Limb (tissue), 2 donors: Measurements from ENCODE around the gene GSG1L.

Experiments used
- DNase-seq, 2 donors: peaks; one replicate each; pipeline ENCODE4 v3.0.0-alpha.2; 2016; ENCODE audit errors: extremely low spot score in 2 of 2

The GSG1L gene

GRCh38 chr16:28063591-28064061, at the start of gene GSG1L:
GSG1L (minus strand) TSS chr16:28063714; CDS start chr16:28063424, 290 bp downstream.
- DNase-seq: peak in 1 of 2 donors; percentile 53

GRCh38 chr16:28112908-28113307, 49.4 kb upstream of the GSG1L start:
- DNase-seq: no peak

GRCh38 chr16:28110977-28111376, 47.5 kb upstream of the GSG1L start:
- DNase-seq: no peak

GRCh38 chr16:28110479-28110878, 47.0 kb upstream of the GSG1L start:
- DNase-seq: no peak

GRCh38 chr16:28110074-28110473, 46.6 kb upstream of the GSG1L start:
- no peak for DNase-seq

GRCh38 chr16:28108590-28109247, 45.2 kb upstream of the GSG1L start:
- DNase-seq: no peak

- no peak for DNase-seq
Observed at GRCh38 chr16:28107232-28107631, 43.7 kb upstream of the GSG1L start.

- DNase-seq: no peak
Observed at GRCh38 chr16:28106467-28107215, 43.1 kb upstream of the GSG1L start.

- no peak for DNase-seq
Observed at GRCh38 chr16:28105954-28106353, 42.4 kb upstream of the GSG1L start.

GRCh38 chr16:28105297-28105696, 41.8 kb upstream of the GSG1L start:
- DNase-seq: no peak

- no peak for DNase-seq
Observed at GRCh38 chr16:28104404-28104803, 40.9 kb upstream of the GSG1L start.

- DNase-seq: no peak
Observed at GRCh38 chr16:28103516-28104170, 40.1 kb upstream of the GSG1L start.

- no peak for DNase-seq
Observed at GRCh38 chr16:28101533-28101890, 38.0 kb upstream of the GSG1L start.

- no peak for DNase-seq
Observed at GRCh38 chr16:28100810-28101532, 37.5 kb upstream of the GSG1L start.

- no peak for DNase-seq
Observed at GRCh38 chr16:28098959-28099945, 35.7 kb upstream of the GSG1L start.

GRCh38 chr16:28098171-28098958, 34.9 kb upstream of the GSG1L start:
- DNase-seq: no peak

- no peak for DNase-seq
Observed at GRCh38 chr16:28096983-28097899, 33.7 kb upstream of the GSG1L start.

GRCh38 chr16:28093385-28093725, 29.8 kb upstream of the GSG1L start:
- DNase-seq: no peak
